ENCODE results near the gene POLR2H.
A peak's percentile ranks its signal among the peaks of the same experiment; 100 is the strongest.

DNA sequence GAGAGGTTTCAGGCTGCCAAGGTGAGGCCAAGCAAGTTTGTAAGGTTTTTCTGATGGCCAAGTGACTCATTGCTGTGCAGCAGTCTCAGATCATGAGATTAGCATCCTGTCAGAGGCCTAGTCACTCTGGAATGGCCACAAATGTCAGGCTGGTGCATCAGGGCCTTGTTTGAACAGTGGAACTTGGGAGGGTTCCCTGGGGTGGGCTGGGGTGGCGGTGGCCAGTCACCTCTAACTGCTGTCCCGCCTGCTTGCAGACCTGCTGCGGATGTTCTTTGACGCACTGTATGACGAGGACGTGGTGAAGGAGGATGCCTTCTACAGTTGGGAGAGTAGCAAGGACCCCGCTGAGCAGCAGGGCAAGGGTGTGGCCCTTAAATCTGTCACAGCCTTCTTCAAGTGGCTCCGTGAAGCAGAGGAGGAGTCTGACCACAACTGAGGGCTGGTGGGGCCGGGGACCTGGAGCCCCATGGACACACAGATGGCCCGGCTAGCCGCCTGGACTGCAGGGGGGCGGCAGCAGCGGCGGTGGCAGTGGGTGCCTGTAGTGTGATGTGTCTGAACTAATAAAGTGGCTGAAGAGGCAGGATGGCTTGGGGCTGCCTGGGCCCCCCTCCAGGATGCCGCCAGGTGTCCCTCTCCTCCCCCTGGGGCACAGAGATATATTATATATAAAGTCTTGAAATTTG is 26.9 kb upstream of the POLR2H start:
- TF ChIP-seq, protein P1, sequence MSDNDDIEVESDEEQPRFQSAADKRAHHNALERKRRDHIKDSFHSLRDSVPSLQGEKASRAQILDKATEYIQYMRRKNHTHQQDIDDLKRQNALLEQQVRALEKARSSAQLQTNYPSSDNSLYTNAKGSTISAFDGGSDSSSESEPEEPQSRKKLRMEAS (IDR thresholded peaks at IDR 0.05), result no peak
- TF ChIP-seq REST (IDR thresholded peaks at IDR 0.05; ENCODE audit: low read depth), result no peak
- TF ChIP-seq TAF1 (IDR thresholded peaks at IDR 0.05; ENCODE audit: low read depth), result no peak
- no peak for TF ChIP-seq TEAD4 (IDR thresholded peaks at IDR 0.05)
- 0 out of 2 replicates have a peak, but pooled peaks have one; percentile 4 for TF ChIP-seq EP300 (IDR thresholded peaks at IDR 0.05; ENCODE audit: borderline replicate concordance)
- TF ChIP-seq CEBPB (IDR thresholded peaks at IDR 0.05), result no peak
- TF ChIP-seq CREB1 (IDR thresholded peaks at IDR 0.05; ENCODE audit: low read depth), result no peak
- TF ChIP-seq RAD21 (IDR thresholded peaks at IDR 0.05; ENCODE audit: low read depth), result no peak
- no peak for TF ChIP-seq FOXM1 (IDR thresholded peaks at IDR 0.05; ENCODE audit: borderline replicate concordance, low read depth)
- TF ChIP-seq, protein P2, sequence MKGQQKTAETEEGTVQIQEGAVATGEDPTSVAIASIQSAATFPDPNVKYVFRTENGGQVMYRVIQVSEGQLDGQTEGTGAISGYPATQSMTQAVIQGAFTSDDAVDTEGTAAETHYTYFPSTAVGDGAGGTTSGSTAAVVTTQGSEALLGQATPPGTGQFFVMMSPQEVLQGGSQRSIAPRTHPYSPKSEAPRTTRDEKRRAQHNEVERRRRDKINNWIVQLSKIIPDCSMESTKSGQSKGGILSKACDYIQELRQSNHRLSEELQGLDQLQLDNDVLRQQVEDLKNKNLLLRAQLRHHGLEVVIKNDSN (IDR thresholded peaks at IDR 0.05), result no peak
- TF ChIP-seq EGR1 (IDR thresholded peaks at IDR 0.05), result no peak
- no peak for TF ChIP-seq YY1 (IDR thresholded peaks at IDR 0.05; ENCODE audit: low read depth)
- no peak for TF ChIP-seq TCF12 (IDR thresholded peaks at IDR 0.05; ENCODE audit: low read depth)
- TF ChIP-seq NFIC (IDR thresholded peaks at IDR 0.05), result no peak
